PFSK-1 (cell line): Measurements from ENCODE around the gene ZDHHC8.

Experiments used
- FOXP2 ChIP-seq: optimal IDR thresholded peaks from 2 replicates; pipeline ENCODE3; 2011; ENCODE audit warnings: borderline replicate concordance, control low read depth, inconsistent platforms; ENCODE audit not compliant: insufficient read depth; ENCODE audit errors: extremely low read length, extremely low read depth
- POLR2AphosphoS5 ChIP-seq: IDR thresholded peaks from 2 replicates; pipeline ENCODE4 v1.6.1; 2012; ENCODE audit warnings: low read depth, mild to moderate bottlenecking, control low read depth, low read length, moderate library complexity
- SIN3A ChIP-seq: IDR thresholded peaks from 2 replicates; pipeline ENCODE4 v1.6.1; 2012; ENCODE audit warnings: mild to moderate bottlenecking, low read length, moderate library complexity, borderline replicate concordance; ENCODE audit not compliant: insufficient read depth
- TAF1 ChIP-seq: IDR thresholded peaks from 2 replicates; pipeline ENCODE4 v1.6.1; 2012; ENCODE audit warnings: low read length, control low read depth, borderline replicate concordance; ENCODE audit not compliant: insufficient read depth
- TF ChIP-seq, protein P1 (sequence below), 2 experiments: IDR thresholded peaks; 2 replicates each; pipeline versions ENCODE4 v1.6.1 to v1.8.0; 2011 to 2012; ENCODE audit warnings: low read depth in 2 of 2, low read length in 2 of 2, control low read depth in 1 of 2, inconsistent platforms in 1 of 2, mild to moderate bottlenecking in 1 of 2, moderate library complexity in 1 of 2; ENCODE audit not compliant: insufficient read depth in 1 of 2

The ZDHHC8 gene

GRCh38 chr22:20180245-20180630, 48.6 kb downstream of the ZDHHC8 start:
- no peak for TF ChIP-seq FOXP2
- TF ChIP-seq SIN3A = no peak
- TF ChIP-seq TAF1 = no peak
- TF ChIP-seq, protein P1, sequence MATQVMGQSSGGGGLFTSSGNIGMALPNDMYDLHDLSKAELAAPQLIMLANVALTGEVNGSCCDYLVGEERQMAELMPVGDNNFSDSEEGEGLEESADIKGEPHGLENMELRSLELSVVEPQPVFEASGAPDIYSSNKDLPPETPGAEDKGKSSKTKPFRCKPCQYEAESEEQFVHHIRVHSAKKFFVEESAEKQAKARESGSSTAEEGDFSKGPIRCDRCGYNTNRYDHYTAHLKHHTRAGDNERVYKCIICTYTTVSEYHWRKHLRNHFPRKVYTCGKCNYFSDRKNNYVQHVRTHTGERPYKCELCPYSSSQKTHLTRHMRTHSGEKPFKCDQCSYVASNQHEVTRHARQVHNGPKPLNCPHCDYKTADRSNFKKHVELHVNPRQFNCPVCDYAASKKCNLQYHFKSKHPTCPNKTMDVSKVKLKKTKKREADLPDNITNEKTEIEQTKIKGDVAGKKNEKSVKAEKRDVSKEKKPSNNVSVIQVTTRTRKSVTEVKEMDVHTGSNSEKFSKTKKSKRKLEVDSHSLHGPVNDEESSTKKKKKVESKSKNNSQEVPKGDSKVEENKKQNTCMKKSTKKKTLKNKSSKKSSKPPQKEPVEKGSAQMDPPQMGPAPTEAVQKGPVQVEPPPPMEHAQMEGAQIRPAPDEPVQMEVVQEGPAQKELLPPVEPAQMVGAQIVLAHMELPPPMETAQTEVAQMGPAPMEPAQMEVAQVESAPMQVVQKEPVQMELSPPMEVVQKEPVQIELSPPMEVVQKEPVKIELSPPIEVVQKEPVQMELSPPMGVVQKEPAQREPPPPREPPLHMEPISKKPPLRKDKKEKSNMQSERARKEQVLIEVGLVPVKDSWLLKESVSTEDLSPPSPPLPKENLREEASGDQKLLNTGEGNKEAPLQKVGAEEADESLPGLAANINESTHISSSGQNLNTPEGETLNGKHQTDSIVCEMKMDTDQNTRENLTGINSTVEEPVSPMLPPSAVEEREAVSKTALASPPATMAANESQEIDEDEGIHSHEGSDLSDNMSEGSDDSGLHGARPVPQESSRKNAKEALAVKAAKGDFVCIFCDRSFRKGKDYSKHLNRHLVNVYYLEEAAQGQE (IDR thresholded peaks at IDR 0.05; ENCODE audit: insufficient read depth in 1 of 2, low read depth in 2 of 2, low read length in 2 of 2) = no peak
- no peak for TF ChIP-seq POLR2AphosphoS5

DNA sequence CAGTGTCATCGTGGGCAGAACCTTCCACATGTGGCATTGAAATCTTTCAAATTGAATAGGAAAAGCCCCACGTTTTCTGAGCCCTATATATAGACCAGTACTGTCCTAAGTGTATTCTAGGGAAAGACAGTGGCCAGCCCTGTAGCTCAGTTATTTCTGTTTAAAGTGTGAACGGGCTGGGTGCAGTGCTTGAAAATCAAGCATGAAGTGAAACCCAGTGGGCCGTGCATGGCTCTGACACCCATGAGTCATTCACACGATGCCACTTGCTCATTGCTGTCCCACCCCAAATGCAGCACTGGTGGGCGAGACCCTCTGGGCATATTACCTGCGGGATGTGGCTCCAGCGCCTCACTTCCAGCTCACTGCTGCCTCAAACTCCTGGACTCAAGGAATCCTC, 49.0 kb downstream of the ZDHHC8 start:
- TF ChIP-seq SIN3A = no peak

DNA sequence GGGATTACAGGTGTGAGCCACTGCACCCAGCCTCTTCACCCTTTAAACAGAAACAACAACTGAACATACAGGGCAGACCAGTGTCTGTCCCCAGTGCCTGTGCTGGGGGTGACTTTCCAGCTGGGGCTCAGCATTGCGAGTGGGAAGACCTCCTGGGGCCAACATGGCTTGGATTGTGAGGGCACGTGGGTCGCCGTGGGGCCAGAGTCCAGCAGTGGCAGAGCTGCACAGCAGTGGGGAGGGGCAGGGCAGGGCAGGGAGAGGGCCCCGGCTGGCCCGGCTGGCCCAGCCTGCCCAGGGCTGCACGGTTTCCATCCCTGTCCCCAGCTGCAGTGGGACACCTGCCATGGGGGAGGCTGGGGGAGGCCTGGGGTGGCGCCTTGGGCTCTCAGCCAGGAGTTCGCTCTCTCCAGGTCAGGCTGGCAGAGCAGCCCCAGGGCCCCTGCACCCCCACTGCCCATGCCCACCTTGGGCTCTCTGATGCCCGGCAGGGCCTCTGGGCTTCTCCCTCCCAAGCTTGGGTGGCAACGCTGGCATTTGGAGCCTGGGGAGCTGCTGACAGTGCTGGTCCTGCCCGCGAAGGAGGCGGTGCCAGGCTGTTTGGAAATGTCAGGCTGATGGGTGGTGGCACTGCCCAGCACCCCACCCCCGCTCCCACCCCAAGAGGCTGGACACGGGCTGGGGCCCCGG, 49.7 kb downstream of the ZDHHC8 start:
- TF ChIP-seq FOXP2 = no peak
- TF ChIP-seq TAF1 = no peak
- TF ChIP-seq SIN3A = no peak
- no peak for TF ChIP-seq POLR2AphosphoS5
- TF ChIP-seq, protein P1 (IDR thresholded peaks at IDR 0.05; ENCODE audit: insufficient read depth in 1 of 2, low read depth in 2 of 2, low read length in 2 of 2) = no peak

DNA sequence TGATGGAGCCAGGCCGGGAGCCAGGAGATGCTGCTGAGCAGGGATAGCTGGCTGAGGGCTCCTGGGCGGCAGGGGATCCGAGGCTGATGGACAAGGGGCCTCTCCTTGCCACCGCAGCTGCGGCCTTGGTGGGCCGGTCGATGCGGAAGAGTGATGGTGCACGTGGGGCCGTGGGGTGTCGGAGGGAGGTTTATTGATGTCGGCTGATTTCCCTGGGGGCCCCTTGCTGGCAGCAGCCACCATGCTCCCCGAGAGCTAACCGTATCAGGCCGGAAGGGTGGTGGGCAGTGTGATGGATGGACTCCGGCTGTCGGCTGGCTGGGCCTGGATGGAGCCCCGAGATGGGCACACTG, 50.3 kb downstream of the ZDHHC8 start:
- TF ChIP-seq TAF1 (no peak), FOXP2 (no peak), SIN3A (no peak), POLR2AphosphoS5 (no peak)
- TF ChIP-seq, protein P1 (IDR thresholded peaks at IDR 0.05; ENCODE audit: insufficient read depth in 1 of 2, low read depth in 2 of 2, low read length in 2 of 2) = no peak

DNA sequence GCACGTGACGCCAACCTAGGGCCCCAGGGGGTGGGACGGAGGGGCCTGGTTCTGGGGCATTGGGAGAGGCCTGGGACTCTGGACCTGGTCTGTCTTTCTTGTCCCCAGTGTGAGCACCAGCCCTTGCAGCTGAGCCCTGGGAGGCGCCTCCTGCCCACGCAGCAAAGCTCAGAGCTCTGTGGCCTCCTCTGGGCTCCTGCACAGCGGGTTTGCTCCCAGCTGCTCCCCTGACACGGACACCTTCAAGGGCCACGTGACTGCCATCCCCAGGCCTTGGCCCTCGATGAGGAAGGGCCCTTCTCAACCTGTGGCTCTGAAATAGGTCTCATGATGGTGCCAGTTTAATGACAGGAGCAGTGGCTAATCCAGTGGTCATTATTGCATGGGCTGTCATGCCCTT, 50.8 kb downstream of the ZDHHC8 start:
- TF ChIP-seq TAF1 = no peak
- TF ChIP-seq, protein P1 (IDR thresholded peaks at IDR 0.05; ENCODE audit: insufficient read depth in 1 of 2, low read depth in 2 of 2, low read length in 2 of 2) = no peak
- no peak for TF ChIP-seq SIN3A
- TF ChIP-seq POLR2AphosphoS5 = no peak
- no peak for TF ChIP-seq FOXP2

- TF ChIP-seq FOXP2 (no peak), TAF1 (no peak), POLR2AphosphoS5 (no peak)
- TF ChIP-seq, protein P1 (IDR thresholded peaks at IDR 0.05; ENCODE audit: insufficient read depth in 1 of 2, low read depth in 2 of 2, low read length in 2 of 2) = no peak
Measured at GRCh38 chr22:20183101-20183500, 51.5 kb downstream of the ZDHHC8 start.
